Panc1 (cell line): ENCODE results near the gene ITGB1. TPM values are rescaled to one million over a fixed set of nuclear protein-coding genes. Genes with fewer than 3 reads are reported as not detected.
"Not testable (repeated sequence)": the region's sequence is repeated elsewhere in the genome, so short reads cannot be mapped to it uniquely, and the experiment has no call there.

ENCODE experiments used
- ATAC-seq: fragments of 200-7000 bp; cut with Tn5 transposase; 2 replicates; pipeline ENCODE4 v1.9.1; 2020; ENCODE audit warnings: mild to moderate bottlenecking, moderate library complexity
- BruUV-seq: library from RNA; stranded (reverse); fragments of 400-500 nt; replicated peaks from 2 replicates; lab custom pipeline; 2021; lab: Mats Ljungman, UMichigan
- CTCF ChIA-PET: fragments of 300-600 bp; sonication (Branson Sonifier 250); formaldehyde crosslinking; loops from one replicate; lab custom pipeline; 2022; ENCODE audit warnings: antibody characterized with exemption; lab: Charles Lee
- POLR2A ChIA-PET: fragments of 300-600 bp; sonication (Branson Sonifier 250); formaldehyde crosslinking; loops from one replicate; lab custom pipeline; 2022; ENCODE audit warnings: antibody characterized with exemption; lab: Charles Lee
- DNase-seq: peaks from one replicate; pipeline ENCODE4 v3.0.0-alpha.2; 2010; ENCODE audit warnings: low read depth, low spot score
- H3K27ac ChIP-seq: 2 replicates; pipeline ENCODE4 v1.5.1; 2011; ENCODE audit warnings: mild to moderate bottlenecking, low read length, inconsistent platforms
- H3K27me3 ChIP-seq: fragments of 200-500 bp; sonication (Bioruptor generic); 2 replicates; pipeline ENCODE4 v1.6.0; 2014; ENCODE audit warnings: low read length, inconsistent platforms; ENCODE audit not compliant: control insufficient read depth, insufficient read depth
- H3K36me3 ChIP-seq: fragments of 200-500 bp; sonication (Bioruptor generic); 2 replicates; pipeline ENCODE4 v1.5.1; 2014; ENCODE audit warnings: inconsistent platforms, mild to moderate bottlenecking, low read length, moderate library complexity; ENCODE audit not compliant: control insufficient read depth, insufficient read depth
- H3K4me1 ChIP-seq: 2 replicates; pipeline ENCODE4 v1.5.1; 2011; ENCODE audit warnings: inconsistent platforms, mild to moderate bottlenecking, low read length, moderate library complexity; ENCODE audit not compliant: control insufficient read depth, insufficient read depth
- H3K4me3 ChIP-seq, 2 experiments: 2 replicates each; pipeline ENCODE4 v1.5.1; 2011 to 2012; ENCODE audit warnings: low read depth in 2 of 2, low read length in 2 of 2, mild to moderate bottlenecking in 2 of 2, inconsistent platforms in 1 of 2, moderate library complexity in 1 of 2
- H3K9me3 ChIP-seq: fragments of 200-500 bp; sonication (Bioruptor generic); 2 replicates; pipeline ENCODE4 v1.5.1; 2014; ENCODE audit warnings: low read depth, mild to moderate bottlenecking, inconsistent platforms, low read length, moderate library complexity; ENCODE audit not compliant: control insufficient read depth, insufficient read depth
- CTCF ChIP-seq: fragments of 450-650 bp; IDR thresholded peaks from 2 replicates; pipeline ENCODE4 v1.5.1; 2017; ENCODE audit warnings: mild to moderate bottlenecking
- POLR2AphosphoS5 ChIP-seq: IDR thresholded peaks from 2 replicates; pipeline ENCODE4 v1.6.1; 2012; ENCODE audit warnings: mild to moderate bottlenecking, low read depth, low read length, moderate library complexity
- REST ChIP-seq, 2 experiments: IDR thresholded peaks; 2 replicates each; pipeline ENCODE4 v1.6.1; 2011 to 2012; ENCODE audit warnings: low read depth in 2 of 2, control low read depth in 1 of 2, low read length in 1 of 2, mild to moderate bottlenecking in 1 of 2, moderate library complexity in 1 of 2; ENCODE audit not compliant: insufficient read depth in 1 of 2
- SIN3A ChIP-seq: IDR thresholded peaks from 2 replicates; pipeline ENCODE4 v1.6.1; 2012; ENCODE audit warnings: low read depth, mild to moderate bottlenecking, low read length, moderate library complexity, borderline replicate concordance; ENCODE audit not compliant: insufficient read depth
- TCF7L2 ChIP-seq: IDR thresholded peaks from 2 replicates; pipeline ENCODE4 v1.6.1; 2011; ENCODE audit warnings: mild to moderate bottlenecking, low read depth, low read length, inconsistent platforms
- in situ Hi-C: cut with HindIII; loops from 2 replicates; pipeline ENCODE4 v1.10.0; 2016; ENCODE audit warnings: low sequenced_read_pairs, low pct_unique_long_range_greater_than_20kb
- intact Hi-C: fragments of 100-400 bp; cut with micrococcal nuclease; formaldehyde crosslinking; loops from one replicate; pipeline ENCODE4 v1.10.0; 2022; ENCODE audit not compliant: unreplicated experiment
- total RNA-seq: library from RNA; stranded (reverse); gene quantifications from one replicate; pipeline ENCODE4 v1.2.1, GENCODE V29; 2021; ENCODE audit not compliant: unreplicated experiment

The ITGB1 gene
- total RNA-seq, 1 experiment from 2014 or later: 803 TPM

- TF ChIP-seq TCF7L2 (no peak), SIN3A (no peak), REST (IDR thresholded peaks at IDR 0.05; ENCODE audit: insufficient read depth in 1 of 2, low read depth in 2 of 2, low read length in 1 of 2) (no peak), CTCF (no peak), POLR2AphosphoS5 (no peak)
- ATAC-seq: peak; percentile 17; the same call in 1 of the 2 replicates
- no peak overlapping the region; the same call in 1 of the 2 replicates for H3K27ac ChIP-seq
- ChIA-PET POLR2A (no interaction called here), CTCF (no interaction called here)
- H3K4me3 ChIP-seq: no peak overlapping the region
- no peaks in the 10 kb centered on the region for H3K27me3 ChIP-seq
- intact Hi-C loops: no loop called here
- no peaks in the 10 kb centered on the region for H3K4me1 ChIP-seq
- BruUV-seq: no TSS peak
- no peaks in the 10 kb centered on the region for H3K9me3 ChIP-seq
- peaks cover 26% of the 10 kb centered on the region; the same call in 1 of the 2 replicates for H3K36me3 ChIP-seq
- no peak for DNase-seq
- in situ Hi-C loops: no loop called here
Observed at GRCh38 chr10:32911285-32912016, 46.6 kb downstream of the ITGB1 start.

GRCh38 chr10:32909970-32910369 lies 48.1 kb downstream of the ITGB1 start:
- CTCF ChIA-PET, H3K4me3 ChIP-seq, H3K27me3 ChIP-seq, POLR2A ChIA-PET, DNase-seq, in situ Hi-C loops, H3K4me1 ChIP-seq, intact Hi-C loops, H3K27ac ChIP-seq, ATAC-seq, BruUV-seq, H3K9me3 ChIP-seq: not testable (repeated sequence)
- peaks cover 33% of the 10 kb centered on the region for H3K36me3 ChIP-seq

GRCh38 chr10:32909456-32909855 lies 48.6 kb downstream of the ITGB1 start:
- POLR2A ChIA-PET: no interaction called here
- Histone ChIP-seq H3K36me3 (peaks cover 38% of the 10 kb centered on the region), H3K9me3 (no peaks in the 10 kb centered on the region), H3K27me3 (no peaks in the 10 kb centered on the region), H3K27ac (peak overlapping the region; percentile 45), H3K4me1 (no peaks in the 10 kb centered on the region; the same call in 1 of the 2 replicates), H3K4me3 (no peak overlapping the region)
- in situ Hi-C loops: no loop called here
- no peak for DNase-seq
- no peak for TF ChIP-seq SIN3A
- TF ChIP-seq CTCF: no peak
- no peak for TF ChIP-seq POLR2AphosphoS5
- TF ChIP-seq TCF7L2: no peak
- no peak for TF ChIP-seq REST (IDR thresholded peaks at IDR 0.05; ENCODE audit: insufficient read depth in 1 of 2, low read depth in 2 of 2, low read length in 1 of 2)
- intact Hi-C loops: no loop called here
- no peak for ATAC-seq
- BruUV-seq: no TSS peak
- CTCF ChIA-PET: no interaction called here
